B cell (primary cell): ENCODE measurements around the gene SMC6.

Experiments
- CTCF ChIP-seq: fragments of 200-600 bp; IDR thresholded peaks from one replicate; pipeline ENCODE4 v1.8.0; 2022; ENCODE audit warnings: antibody characterized with exemption, mild to moderate bottlenecking
- EZH2 ChIP-seq: IDR thresholded peaks from 2 replicates; pipeline ENCODE4 v1.6.1; 2012; ENCODE audit warnings: borderline replicate concordance, low read depth, mild to moderate bottlenecking, moderate library complexity, low read length; ENCODE audit not compliant: insufficient read depth, poor library complexity, severe bottlenecking

- no peak for TF ChIP-seq CTCF
- no peak for TF ChIP-seq EZH2
Measured at GRCh38 chr2:17763641-17764333, 10.2 kb upstream of the SMC6 start.
